Left ventricle myocardium superior (tissue), 1 donor: Measurements from ENCODE around the gene PAPOLB. TPM values are rescaled to one million over a fixed set of nuclear protein-coding genes. Genes with fewer than 3 reads are reported as not detected.

Experiments
- ATAC-seq: fragments of 200-7000 bp; cut with Tn5 transposase; one replicate; pipeline ENCODE4 v1.9.1; 2020; ENCODE audit warnings: mild to moderate bottlenecking, moderate library complexity
- DNase-seq: peaks from one replicate; pipeline ENCODE4 v3.0.0-alpha.2; 2020
- intact Hi-C: fragments of 100-400 bp; cut with micrococcal nuclease; formaldehyde crosslinking; loops from one replicate; pipeline ENCODE4 v1.11.0; 2022
- total RNA-seq: library from RNA; stranded (reverse); fragmentation: NEBNext Ultra II Directional; extraction: Animal tissue kit (Norgen Biotek cat#: 25700); gene quantifications from one replicate; pipeline ENCODE4 v1.2.1, GENCODE V29; 2021
- donor health status: DM: no; HTN: yes; CAD: no; lungs with severe emphysema.

The PAPOLB gene
- total RNA-seq, 1 donor from 2014 or later, result 0.05 TPM

- intact Hi-C loops, result no loop called here
- DNase-seq (no peak), ATAC-seq (no peak)
Observed at GRCh38 chr7:4814433-4814832, 47.4 kb downstream of the PAPOLB start.

GRCh38 chr7:4809666-4810065 lies 52.2 kb downstream of the PAPOLB start:
- ATAC-seq (no peak), DNase-seq (no peak)
- intact Hi-C loops, result no loop called here

GRCh38 chr7:4809091-4809591 lies 52.7 kb downstream of the PAPOLB start:
- ATAC-seq (peak; percentile 10), DNase-seq (peak; percentile 46)
- intact Hi-C loops, result no loop called here

- intact Hi-C loops, result no loop called here
- ATAC-seq, result no peak
- no peak for DNase-seq
Observed at GRCh38 chr7:4808565-4808964, 53.3 kb downstream of the PAPOLB start.

- intact Hi-C loops, result no loop called here
- no peak for ATAC-seq
- no peak for DNase-seq
Observed at GRCh38 chr7:4808026-4808425, 53.8 kb downstream of the PAPOLB start.

Other genes starting within 250 kb of the PAPOLB start
- gene FOXK1, start 179.7 kb downstream of the PAPOLB start, total RNA-seq, result 17.7 TPM
- 10.5 TPM for gene AP5Z1, start 86.4 kb downstream of the PAPOLB start, total RNA-seq
- 2.8 TPM for gene RADIL, start 21.7 kb upstream of the PAPOLB start, total RNA-seq
- not detected for gene MMD2, start 97.2 kb upstream of the PAPOLB start, total RNA-seq
- 8.7 TPM for gene RBAK, start 183.8 kb upstream of the PAPOLB start, total RNA-seq